GM12875 (cell line): Measurements from ENCODE around the gene CENPC.
"Not testable (repeated sequence)": the region's sequence is repeated elsewhere in the genome, so short reads cannot be mapped to it uniquely, and the experiment has no call there.

Source experiments
- H3K4me3 ChIP-seq: one replicate; pipeline ENCODE4 v1.5.1; 2011; ENCODE audit warnings: low read depth, low read length, control low read depth
- TF ChIP-seq, protein P1 (sequence below): IDR thresholded peaks from 2 replicates; pipeline ENCODE4 v1.5.1; 2011; ENCODE audit warnings: low read depth, mild to moderate bottlenecking, control low read depth, inconsistent platforms, low read length, moderate library complexity, borderline replicate concordance; ENCODE audit not compliant: insufficient read depth

CENPC gene

DNA sequence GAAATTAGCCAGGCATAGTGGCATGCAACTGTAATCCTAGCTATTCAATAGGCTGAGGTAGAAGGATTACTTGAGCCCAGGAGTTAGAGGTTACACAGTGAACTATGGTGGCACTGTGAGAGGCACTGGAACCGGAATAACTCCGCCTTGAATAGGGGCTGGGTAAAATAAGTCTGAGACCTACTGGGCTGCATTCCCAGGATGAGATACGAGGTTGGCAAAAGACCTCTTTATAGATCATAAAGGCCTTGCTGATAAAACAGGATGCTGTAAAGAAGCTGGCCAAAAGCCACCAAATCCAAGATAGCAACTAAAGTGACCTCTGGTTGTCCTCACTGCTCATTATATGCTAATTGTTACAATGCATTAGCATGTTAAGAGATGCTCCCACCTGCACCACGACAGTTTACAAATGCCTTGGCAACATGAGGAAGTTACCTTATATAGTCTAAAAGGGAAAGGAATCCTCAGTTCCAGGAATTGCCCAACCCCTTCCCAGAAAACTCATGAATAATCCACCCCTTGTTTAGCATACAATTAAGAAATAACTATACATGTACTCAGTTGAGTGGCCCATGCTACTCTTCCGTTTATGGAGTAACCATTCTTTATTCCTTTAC, 88.6 kb downstream of the CENPC start:
- H3K4me3 ChIP-seq = no peak overlapping the region
- TF ChIP-seq, protein P1, sequence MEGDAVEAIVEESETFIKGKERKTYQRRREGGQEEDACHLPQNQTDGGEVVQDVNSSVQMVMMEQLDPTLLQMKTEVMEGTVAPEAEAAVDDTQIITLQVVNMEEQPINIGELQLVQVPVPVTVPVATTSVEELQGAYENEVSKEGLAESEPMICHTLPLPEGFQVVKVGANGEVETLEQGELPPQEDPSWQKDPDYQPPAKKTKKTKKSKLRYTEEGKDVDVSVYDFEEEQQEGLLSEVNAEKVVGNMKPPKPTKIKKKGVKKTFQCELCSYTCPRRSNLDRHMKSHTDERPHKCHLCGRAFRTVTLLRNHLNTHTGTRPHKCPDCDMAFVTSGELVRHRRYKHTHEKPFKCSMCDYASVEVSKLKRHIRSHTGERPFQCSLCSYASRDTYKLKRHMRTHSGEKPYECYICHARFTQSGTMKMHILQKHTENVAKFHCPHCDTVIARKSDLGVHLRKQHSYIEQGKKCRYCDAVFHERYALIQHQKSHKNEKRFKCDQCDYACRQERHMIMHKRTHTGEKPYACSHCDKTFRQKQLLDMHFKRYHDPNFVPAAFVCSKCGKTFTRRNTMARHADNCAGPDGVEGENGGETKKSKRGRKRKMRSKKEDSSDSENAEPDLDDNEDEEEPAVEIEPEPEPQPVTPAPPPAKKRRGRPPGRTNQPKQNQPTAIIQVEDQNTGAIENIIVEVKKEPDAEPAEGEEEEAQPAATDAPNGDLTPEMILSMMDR = no peak

DNA sequence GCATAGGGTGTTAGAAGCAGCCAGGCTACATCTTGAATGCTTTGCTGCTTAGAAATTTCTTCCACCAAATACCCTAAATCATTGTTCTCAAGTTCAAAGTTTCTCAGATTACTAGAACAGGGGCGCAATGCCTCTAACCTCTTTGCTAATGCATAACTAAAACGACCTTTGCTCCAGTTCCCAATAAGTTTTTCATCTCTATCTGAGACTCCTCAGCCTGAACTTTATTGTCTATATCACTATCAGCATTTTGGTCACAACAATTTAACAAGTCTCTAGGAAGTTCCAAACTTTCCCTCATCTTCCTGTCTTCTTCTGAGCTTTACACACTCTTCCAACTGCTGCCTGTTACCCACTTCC, 92.5 kb downstream of the CENPC start:
- not testable (repeated sequence) for H3K4me3 ChIP-seq

DNA sequence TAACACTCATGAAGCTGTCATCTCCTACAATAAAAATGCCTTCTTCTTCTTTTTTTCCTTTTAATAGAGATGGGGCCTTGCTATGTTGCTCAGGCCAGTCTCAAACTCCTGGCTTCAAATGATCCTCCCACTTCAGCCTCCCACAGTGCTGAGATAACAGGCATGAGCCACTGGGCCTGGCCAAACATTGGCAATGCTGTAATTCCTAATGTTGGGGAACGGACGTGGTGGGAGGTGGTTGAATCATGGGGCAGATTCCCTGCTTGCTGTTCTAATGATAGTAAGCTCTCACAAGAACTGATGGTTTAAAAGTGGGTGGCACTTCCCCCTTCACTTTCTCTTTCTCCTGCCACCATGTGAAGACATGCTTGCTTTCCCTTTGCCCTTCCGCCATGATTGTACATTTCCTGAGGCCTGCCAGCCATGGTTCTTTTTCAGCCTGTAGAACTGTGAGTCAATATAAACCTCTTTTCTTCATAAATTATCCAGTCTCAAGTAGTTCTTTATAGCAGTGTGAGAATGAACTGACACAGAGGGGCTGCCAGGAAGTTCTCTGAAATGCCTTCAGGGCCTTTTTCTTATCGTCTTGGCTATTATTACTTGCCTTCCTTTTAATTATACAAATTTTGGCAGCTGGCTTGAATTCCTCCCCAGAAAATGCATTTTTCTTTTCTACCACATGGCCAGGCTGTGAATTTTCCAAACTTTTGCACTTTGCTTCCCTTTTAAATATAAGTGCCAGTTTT, 93.0 kb downstream of the CENPC start:
- TF ChIP-seq, protein P1 = no peak
- H3K4me3 ChIP-seq = no peak overlapping the region

DNA sequence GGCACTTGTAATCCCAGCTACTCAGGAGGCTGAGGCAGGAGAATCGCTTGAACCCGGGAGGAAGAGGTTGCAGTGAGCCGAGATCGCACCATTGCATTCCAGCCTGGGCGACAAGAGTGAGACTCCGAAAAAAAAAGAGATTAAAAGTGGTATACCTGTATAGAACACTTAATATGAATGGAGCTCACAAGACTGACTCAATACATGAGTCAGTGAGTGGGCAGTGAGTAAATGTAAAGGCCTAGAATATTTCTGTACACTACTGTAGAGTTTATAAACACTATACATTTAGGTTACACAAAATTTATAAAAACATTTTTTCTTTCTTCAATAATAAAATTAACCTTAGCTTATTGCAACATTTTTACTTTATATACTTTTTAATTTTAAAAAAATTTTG, 93.8 kb downstream of the CENPC start:
- H3K4me3 ChIP-seq = no peak overlapping the region
- TF ChIP-seq, protein P1 = no peak

DNA sequence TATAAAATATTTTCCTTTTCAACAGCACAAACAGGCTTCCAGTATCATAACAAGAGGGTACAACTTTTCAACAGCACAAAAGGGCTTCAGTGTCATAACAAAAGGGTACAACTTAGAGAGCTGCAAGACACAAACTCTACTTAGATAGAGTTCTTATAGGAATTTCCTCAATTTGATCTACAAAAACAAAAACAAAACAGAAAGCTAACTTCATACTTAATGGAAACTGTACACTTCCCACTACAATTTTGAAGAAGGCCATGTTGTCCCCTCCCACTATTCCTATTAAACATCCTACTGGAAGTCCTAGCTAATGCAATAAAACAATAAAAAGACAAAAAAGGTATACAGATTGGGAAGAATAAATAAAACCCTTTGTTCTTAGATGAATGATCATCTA, 96.7 kb downstream of the CENPC start:
- H3K4me3 ChIP-seq = no peak overlapping the region
- TF ChIP-seq, protein P1 = no peak

DNA sequence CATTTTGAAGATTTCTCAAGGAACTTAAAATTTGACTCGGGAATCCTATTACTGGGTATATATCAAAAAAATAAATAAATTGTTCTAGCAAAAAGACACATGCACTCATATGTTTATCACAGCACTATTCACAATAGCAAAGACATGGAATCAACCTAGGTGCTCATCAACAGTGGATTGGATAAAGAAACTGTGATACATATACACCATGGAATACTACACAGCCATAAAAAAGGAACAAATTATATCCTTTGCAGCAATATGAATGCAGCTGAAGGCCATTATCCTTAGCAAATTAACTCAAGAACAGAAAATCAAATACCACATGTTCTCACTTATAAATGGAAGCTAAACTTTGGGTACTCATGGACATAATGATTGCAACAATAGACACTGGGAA, 97.4 kb downstream of the CENPC start:
- TF ChIP-seq, protein P1 = no peak
- no peak overlapping the region for H3K4me3 ChIP-seq

DNA sequence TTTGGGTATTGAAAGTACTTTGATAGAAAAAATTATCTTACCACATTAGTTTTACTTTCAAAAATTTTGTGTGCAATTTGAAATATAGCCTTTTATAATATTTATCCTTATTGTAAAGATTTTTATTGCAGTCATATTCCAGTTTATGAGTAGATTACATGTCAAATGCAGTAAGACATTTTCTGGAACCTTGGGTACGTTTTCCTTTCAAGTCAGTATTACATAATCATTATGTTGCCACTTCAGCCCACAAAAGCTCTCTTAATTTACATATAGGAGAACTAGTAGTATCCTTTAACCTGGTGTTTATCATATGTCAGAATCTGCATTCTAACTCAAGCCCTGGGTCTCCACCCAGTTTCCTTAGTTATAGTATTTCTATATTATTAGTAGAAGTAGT, 98.5 kb downstream of the CENPC start:
- TF ChIP-seq, protein P1 = no peak
- no peak overlapping the region for H3K4me3 ChIP-seq

DNA sequence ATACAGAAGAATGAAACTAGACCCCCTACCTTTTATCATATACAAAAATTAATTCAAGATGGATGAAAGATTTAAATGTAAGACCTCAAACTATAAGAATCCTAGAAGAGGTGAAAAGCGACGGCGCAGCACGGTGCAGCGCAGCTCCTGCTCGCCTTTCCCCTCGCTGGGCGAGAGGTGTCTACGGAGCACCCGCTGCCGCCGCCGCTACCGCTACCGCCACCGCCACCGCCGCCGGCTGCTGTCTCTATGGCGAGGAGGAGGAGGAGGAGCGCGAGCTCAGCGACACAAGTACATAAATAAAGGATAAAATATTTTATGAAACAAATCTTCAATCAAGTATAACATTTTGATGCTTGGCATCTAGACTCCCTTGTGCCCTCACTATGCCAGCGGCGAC, 99.4 kb downstream of the CENPC start:
- H3K4me3 ChIP-seq = not testable (repeated sequence)
